ENCODE results near the gene PROK1. TPM values are rescaled to one million over a fixed set of nuclear protein-coding genes. Genes with fewer than 3 reads are reported as not detected.
A peak's percentile ranks its signal among the peaks of the same experiment; 100 is the strongest.

PROK1 gene
- total and polyA plus RNA-seq, 10 of the 15 experiments (the other 5 are each of a cell fraction or from before 2014, with no cell fraction given), result not detected

DNA sequence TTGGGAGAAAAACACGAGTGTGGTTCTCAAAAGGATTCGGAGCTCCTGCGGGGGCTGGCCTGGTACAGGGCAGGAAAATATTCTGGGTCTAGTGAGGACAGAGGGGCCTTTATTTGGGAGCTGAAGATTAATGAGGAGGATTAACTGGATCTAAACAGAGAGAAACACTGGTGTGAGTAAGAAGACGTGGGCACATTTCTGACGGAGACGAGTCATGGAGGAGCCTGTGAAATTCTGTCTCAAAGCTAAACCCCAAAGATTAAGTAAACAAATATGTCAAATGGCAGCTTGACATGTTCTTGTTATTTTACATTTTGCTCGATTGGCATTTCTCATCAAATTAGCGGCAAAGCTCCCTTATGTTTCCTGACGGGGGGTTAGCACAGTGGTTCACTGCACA lies 12.8 kb downstream of the PROK1 start:
- Histone ChIP-seq H3K4me3 (no peak overlapping the region), H3K4me1 (ENCODE audit: control insufficient read depth, insufficient read depth, low read length) (no peaks in the 10 kb centered on the region), H3K9ac (ENCODE audit: control insufficient read depth, insufficient read depth, low read length) (no peak overlapping the region), H3K4me2 (ENCODE audit: control insufficient read depth, insufficient read depth) (no peak overlapping the region), H4K20me1 (ENCODE audit: control insufficient read depth, insufficient read depth) (no peaks in the 10 kb centered on the region), H2AFZ (ENCODE audit: control insufficient read depth, low read depth, low read length) (no peak overlapping the region), H3K36me3 (ENCODE audit: control insufficient read depth in 2 of 2, insufficient read depth in 2 of 2, low read length in 1 of 2) (no peaks in the 10 kb centered on the region), H3K27ac (ENCODE audit: control insufficient read depth, insufficient read depth) (no peak overlapping the region), H3K27me3 (replicated peaks in 1 of 2; ENCODE audit: control insufficient read depth in 2 of 2, insufficient read depth in 2 of 2, low read length in 1 of 2) (no peaks in the 10 kb centered on the region; a peak in 1 of 4 replicates), H3K79me2 (ENCODE audit: control insufficient read depth, insufficient read depth, low read length) (no peaks in the 10 kb centered on the region), H3K9me3 (replicated peaks; ENCODE audit: control insufficient read depth, insufficient read depth, low read length) (no peaks in the 10 kb centered on the region)
- no TSS peak for BruUV-seq (replicated peaks)
- 55% methylated on average over 9 of the region's 9 CpGs for WGBS (ENCODE audit: insufficient coverage, insufficient replicate concordance, low lambda C conversion rate, missing lambda C conversion rate)
- ChIA-PET POLR2A (interaction anchor here (0.5 to 1.0 kb wide), 3 partner anchors 55 to 255 kb away, joined by 3 to 5 read pairs (median 3); no protein-coding TSS in a partner anchor), SMC1A (ENCODE audit: uncharacterized antibody, unreplicated experiment) (interaction anchor here (0.8 to 2.2 kb wide), 4 partner anchors 32 to 261 kb away, joined by 3 to 9 read pairs (median 6); no protein-coding TSS in a partner anchor), CTCF (interaction anchor here (1.1 to 8.6 kb wide), 7 partner anchors 32 to 267 kb away, joined by 3 to 59 read pairs (median 6); no protein-coding TSS in a partner anchor), RAD21 (ENCODE audit: unreplicated experiment) (interaction anchor here (0.9 to 1.7 kb wide), 4 partner anchors 32 to 261 kb away, joined by 3 to 5 read pairs (median 4); no protein-coding TSS in a partner anchor)
- intact Hi-C loops (cut with micrococcal nuclease; ENCODE audit: unreplicated experiment), result loop anchor here (10.0 kb wide), 1 partner anchor 379 kb away; no protein-coding TSS in a partner anchor
- TF ChIP-seq, protein P1, sequence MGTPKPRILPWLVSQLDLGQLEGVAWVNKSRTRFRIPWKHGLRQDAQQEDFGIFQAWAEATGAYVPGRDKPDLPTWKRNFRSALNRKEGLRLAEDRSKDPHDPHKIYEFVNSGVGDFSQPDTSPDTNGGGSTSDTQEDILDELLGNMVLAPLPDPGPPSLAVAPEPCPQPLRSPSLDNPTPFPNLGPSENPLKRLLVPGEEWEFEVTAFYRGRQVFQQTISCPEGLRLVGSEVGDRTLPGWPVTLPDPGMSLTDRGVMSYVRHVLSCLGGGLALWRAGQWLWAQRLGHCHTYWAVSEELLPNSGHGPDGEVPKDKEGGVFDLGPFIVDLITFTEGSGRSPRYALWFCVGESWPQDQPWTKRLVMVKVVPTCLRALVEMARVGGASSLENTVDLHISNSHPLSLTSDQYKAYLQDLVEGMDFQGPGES (IDR thresholded peaks at IDR 0.05), result no peak
- TF ChIP-seq, protein P2, sequence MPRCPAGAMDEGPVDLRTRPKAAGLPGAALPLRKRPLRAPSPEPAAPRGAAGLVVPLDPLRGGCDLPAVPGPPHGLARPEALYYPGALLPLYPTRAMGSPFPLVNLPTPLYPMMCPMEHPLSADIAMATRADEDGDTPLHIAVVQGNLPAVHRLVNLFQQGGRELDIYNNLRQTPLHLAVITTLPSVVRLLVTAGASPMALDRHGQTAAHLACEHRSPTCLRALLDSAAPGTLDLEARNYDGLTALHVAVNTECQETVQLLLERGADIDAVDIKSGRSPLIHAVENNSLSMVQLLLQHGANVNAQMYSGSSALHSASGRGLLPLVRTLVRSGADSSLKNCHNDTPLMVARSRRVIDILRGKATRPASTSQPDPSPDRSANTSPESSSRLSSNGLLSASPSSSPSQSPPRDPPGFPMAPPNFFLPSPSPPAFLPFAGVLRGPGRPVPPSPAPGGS (IDR thresholded peaks at IDR 0.05; ENCODE audit: borderline replicate concordance, insufficient read depth, low read depth, low read length, poor library complexity, severe bottlenecking), result peak; percentile 9
- no peak for TF ChIP-seq ZNF384 (IDR thresholded peaks at IDR 0.05; ENCODE audit: borderline replicate concordance, low read depth, low read length)
- in situ Hi-C loops (cut with MboI), result loop anchor here (5.0 kb wide), 1 partner anchor 261 kb away; no protein-coding TSS in a partner anchor
- ATAC-seq (no peak), DNase-seq (ENCODE audit: low read depth, low spot score) (no peak), FAIRE-seq (no peak)
